Breast epithelium (tissue), 3 donors: Measurements from ENCODE around the gene RUVBL1.

Source experiments
- POLR2A ChIP-seq: fragments of 450-650 bp; IDR thresholded peaks from one replicate; pipeline ENCODE4 v1.6.1; 2016; ENCODE audit warnings: antibody characterized with exemption, mild to moderate bottlenecking, moderate library complexity
- POLR2AphosphoS5 ChIP-seq, 3 donors: sonication (generic); formaldehyde crosslinking; IDR thresholded peaks; one replicate each; pipeline ENCODE4 v1.6.1; 2017; ENCODE audit warnings: antibody characterized with exemption in 3 of 3
- TF ChIP-seq, protein P1 (sequence below), 3 donors: fragments of 450-650 bp; IDR thresholded peaks; one replicate each; pipeline ENCODE4 v1.5.1; 2016 to 2017; ENCODE audit warnings: antibody characterized with exemption in 3 of 3, mild to moderate bottlenecking in 3 of 3, moderate library complexity in 3 of 3

DNA sequence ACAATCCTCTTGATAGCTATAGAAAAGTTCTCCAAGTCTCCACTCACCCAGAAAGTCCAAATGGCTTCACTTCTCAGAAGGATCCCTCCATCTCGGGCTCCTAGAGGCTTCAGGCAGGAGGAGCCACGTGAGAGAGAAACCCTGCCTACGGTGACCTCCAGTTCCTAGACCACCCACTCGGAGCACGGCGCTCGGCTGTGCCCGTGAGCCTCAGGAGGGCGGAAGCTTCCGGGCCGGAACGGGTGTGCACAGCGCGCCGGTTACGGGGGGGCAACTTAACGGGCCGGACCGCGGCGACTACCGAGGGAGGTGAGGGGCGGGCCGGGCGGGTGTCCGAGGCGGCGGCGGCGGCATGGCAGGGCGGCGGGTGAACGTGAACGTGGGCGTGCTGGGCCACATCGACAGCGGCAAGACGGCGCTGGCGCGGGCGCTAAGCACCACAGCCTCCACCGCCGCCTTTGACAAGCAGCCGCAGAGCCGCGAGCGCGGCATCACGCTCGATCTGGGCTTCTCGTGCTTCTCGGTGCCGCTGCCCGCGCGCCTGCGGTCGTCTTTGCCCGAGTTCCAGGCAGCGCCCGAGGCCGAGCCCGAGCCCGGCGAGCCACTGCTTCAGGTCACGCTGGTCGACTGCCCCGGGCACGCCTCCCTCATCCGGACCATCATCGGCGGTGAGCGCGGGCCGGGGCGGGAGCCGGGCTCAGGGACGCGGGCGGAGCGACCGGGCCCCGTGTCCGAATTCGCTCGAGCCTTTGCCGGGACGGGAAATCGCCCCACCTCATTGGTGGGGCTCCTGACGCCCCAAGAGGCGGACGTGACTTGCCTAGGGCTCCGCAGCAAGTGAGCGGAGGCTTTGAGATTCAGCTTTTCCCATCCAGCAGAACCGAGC lies 29.8 kb upstream of the RUVBL1 start, which contains the start of gene EEFSEC:
- TF ChIP-seq, protein P1, sequence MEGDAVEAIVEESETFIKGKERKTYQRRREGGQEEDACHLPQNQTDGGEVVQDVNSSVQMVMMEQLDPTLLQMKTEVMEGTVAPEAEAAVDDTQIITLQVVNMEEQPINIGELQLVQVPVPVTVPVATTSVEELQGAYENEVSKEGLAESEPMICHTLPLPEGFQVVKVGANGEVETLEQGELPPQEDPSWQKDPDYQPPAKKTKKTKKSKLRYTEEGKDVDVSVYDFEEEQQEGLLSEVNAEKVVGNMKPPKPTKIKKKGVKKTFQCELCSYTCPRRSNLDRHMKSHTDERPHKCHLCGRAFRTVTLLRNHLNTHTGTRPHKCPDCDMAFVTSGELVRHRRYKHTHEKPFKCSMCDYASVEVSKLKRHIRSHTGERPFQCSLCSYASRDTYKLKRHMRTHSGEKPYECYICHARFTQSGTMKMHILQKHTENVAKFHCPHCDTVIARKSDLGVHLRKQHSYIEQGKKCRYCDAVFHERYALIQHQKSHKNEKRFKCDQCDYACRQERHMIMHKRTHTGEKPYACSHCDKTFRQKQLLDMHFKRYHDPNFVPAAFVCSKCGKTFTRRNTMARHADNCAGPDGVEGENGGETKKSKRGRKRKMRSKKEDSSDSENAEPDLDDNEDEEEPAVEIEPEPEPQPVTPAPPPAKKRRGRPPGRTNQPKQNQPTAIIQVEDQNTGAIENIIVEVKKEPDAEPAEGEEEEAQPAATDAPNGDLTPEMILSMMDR (IDR thresholded peaks at IDR 0.05) = no peak
- TF ChIP-seq POLR2AphosphoS5 (IDR thresholded peaks at IDR 0.05) (peak; percentile 44 to 76 (median 53)), POLR2A (no peak)
